ENCODE results near the gene JAKMIP3. TPM values are rescaled to one million over a fixed set of nuclear protein-coding genes. Genes with fewer than 3 reads are reported as not detected.

JAKMIP3 gene
- total and polyA plus RNA-seq, 2 experiments from 2014 or later = 0.04 TPM; not detected in 1

DNA sequence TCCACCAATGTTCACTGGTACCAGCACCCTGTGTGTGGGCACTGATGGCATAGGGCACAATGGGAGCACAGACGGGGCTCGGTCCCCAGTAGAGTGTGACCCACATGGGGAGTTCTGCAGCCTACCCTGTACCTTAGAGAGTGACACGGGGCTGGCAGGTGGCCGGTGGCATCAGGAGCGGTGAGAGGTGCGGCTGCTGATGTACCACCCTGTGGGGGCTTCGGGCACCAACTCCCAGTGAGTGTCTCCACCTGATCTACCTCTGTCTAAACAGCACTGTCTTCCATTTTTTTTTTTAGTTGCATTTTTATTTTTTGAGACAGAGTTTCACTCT, 4.1 kb downstream of the JAKMIP3 start:
- TF ChIP-seq EZH2 (IDR thresholded peaks at IDR 0.05; ENCODE audit: insufficient read depth, poor library complexity, severe bottlenecking) (no peak), EZH2phosphoT487 (IDR thresholded peaks at IDR 0.05; ENCODE audit: insufficient read depth, low read depth) (no peak)
- no peak for DNase-seq
- Histone ChIP-seq H3K36me3 (ENCODE audit: low read depth) (no peaks in the 10 kb centered on the region), H3K27ac (no peak overlapping the region), H3K9me3 (ENCODE audit: low read depth) (no peaks in the 10 kb centered on the region), H3F3A (ENCODE audit: insufficient read depth) (peaks cover 11% of the 10 kb centered on the region), H3K27me3 (replicated peaks; ENCODE audit: insufficient read depth) (0 out of 2 replicates have a peak, but pooled peaks cover 4% of the 10 kb centered on the region), H3K4me2 (ENCODE audit: unreplicated experiment) (no peak overlapping the region), H3K9me2 (ENCODE audit: insufficient read depth) (no peaks in the 10 kb centered on the region), H3K4me3 (no peak overlapping the region), H2AFZ (no peak overlapping the region), H4K20me1 (ENCODE audit: insufficient read depth) (no peaks in the 10 kb centered on the region), H3K79me2 (ENCODE audit: insufficient read depth) (no peaks in the 10 kb centered on the region), H3K9ac (no peak overlapping the region), H3K4me1 (ENCODE audit: insufficient read depth) (peaks cover 7% of the 10 kb centered on the region; the same call in 1 of the 2 replicates)
- in situ Hi-C loops (cut with MboI) = no loop called here
- WGBS, 2 experiments (ENCODE audit: low coverage in 1 of 2, low lambda C conversion rate in 2 of 2, missing lambda C conversion rate in 2 of 2) = 61 to 62% methylated on average over 7 of the region's 7 CpGs

DNA sequence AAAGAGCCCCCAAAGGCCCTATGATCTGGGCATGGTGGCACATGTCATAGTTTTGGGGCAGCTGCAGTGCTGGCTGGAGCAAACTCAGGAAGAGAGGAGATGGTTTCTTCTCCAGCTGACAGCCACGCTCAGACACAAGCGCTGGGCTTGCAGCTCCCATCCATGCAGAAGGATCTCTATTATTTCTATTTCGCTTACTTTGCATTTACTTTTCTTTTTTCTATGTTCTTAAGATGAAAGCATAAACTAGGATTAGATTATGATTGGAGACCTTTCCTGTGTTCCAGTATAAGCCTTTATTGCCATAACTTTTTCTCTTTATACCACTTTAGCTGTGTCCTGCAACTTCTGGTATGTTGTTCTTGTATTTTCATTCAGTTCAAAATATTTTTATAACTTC, 5.0 kb downstream of the JAKMIP3 start:
- Histone ChIP-seq H4K20me1 (ENCODE audit: insufficient read depth) (no peaks in the 10 kb centered on the region), H3K27me3 (replicated peaks; ENCODE audit: insufficient read depth) (0 out of 2 replicates have a peak, but pooled peaks cover 4% of the 10 kb centered on the region), H3F3A (ENCODE audit: insufficient read depth) (peaks cover 11% of the 10 kb centered on the region), H3K79me2 (ENCODE audit: insufficient read depth) (no peaks in the 10 kb centered on the region), H3K9ac (no peak overlapping the region), H3K27ac (no peak overlapping the region), H3K4me3 (no peak overlapping the region), H2AFZ (no peak overlapping the region), H3K9me3 (ENCODE audit: low read depth) (no peaks in the 10 kb centered on the region), H3K4me2 (ENCODE audit: unreplicated experiment) (no peak overlapping the region), H3K4me1 (ENCODE audit: insufficient read depth) (peaks cover 7% of the 10 kb centered on the region; the same call in 1 of the 2 replicates), H3K36me3 (ENCODE audit: low read depth) (no peaks in the 10 kb centered on the region), H3K9me2 (ENCODE audit: insufficient read depth) (no peaks in the 10 kb centered on the region)
- DNase-seq = no peak
- 49 to 51% methylated on average over 3 of the region's 3 CpGs for WGBS, 2 experiments (ENCODE audit: low coverage in 1 of 2, low lambda C conversion rate in 2 of 2, missing lambda C conversion rate in 2 of 2)
- no peak for TF ChIP-seq EZH2phosphoT487 (IDR thresholded peaks at IDR 0.05; ENCODE audit: insufficient read depth, low read depth)
- TF ChIP-seq EZH2 (IDR thresholded peaks at IDR 0.05; ENCODE audit: insufficient read depth, poor library complexity, severe bottlenecking) = no peak
- in situ Hi-C loops (cut with MboI) = no loop called here

- Histone ChIP-seq H3K4me3 (no peak overlapping the region), H3K9me2 (ENCODE audit: insufficient read depth) (no peaks in the 10 kb centered on the region), H2AFZ (no peak overlapping the region), H4K20me1 (ENCODE audit: insufficient read depth) (no peaks in the 10 kb centered on the region), H3K9ac (no peak overlapping the region), H3K79me2 (ENCODE audit: insufficient read depth) (no peaks in the 10 kb centered on the region), H3K4me1 (ENCODE audit: insufficient read depth) (peaks cover under 1% of the 10 kb centered on the region; the same call in 1 of the 2 replicates), H3K27me3 (replicated peaks; ENCODE audit: insufficient read depth) (0 out of 2 replicates have a peak, but pooled peaks cover 4% of the 10 kb centered on the region), H3K9me3 (ENCODE audit: low read depth) (no peaks in the 10 kb centered on the region), H3K27ac (no peak overlapping the region), H3K4me2 (ENCODE audit: unreplicated experiment) (no peak overlapping the region), H3K36me3 (ENCODE audit: low read depth) (no peaks in the 10 kb centered on the region), H3F3A (ENCODE audit: insufficient read depth) (peaks cover 3% of the 10 kb centered on the region)
- DNase-seq = no peak
- TF ChIP-seq EZH2 (IDR thresholded peaks at IDR 0.05; ENCODE audit: insufficient read depth, poor library complexity, severe bottlenecking) = no peak
- no peak for TF ChIP-seq EZH2phosphoT487 (IDR thresholded peaks at IDR 0.05; ENCODE audit: insufficient read depth, low read depth)
- in situ Hi-C loops (cut with MboI) = no loop called here
- WGBS, 2 experiments (ENCODE audit: low coverage in 1 of 2, low lambda C conversion rate in 2 of 2, missing lambda C conversion rate in 2 of 2) = 47 to 50% methylated on average over 3 of the region's 3 CpGs
These were observed 5.9 kb downstream of the JAKMIP3 start for GRCh38 chr10:132071667-132072066.

- no peak for DNase-seq
- Histone ChIP-seq H3K4me2 (ENCODE audit: unreplicated experiment) (no peak overlapping the region), H4K20me1 (ENCODE audit: insufficient read depth) (no peaks in the 10 kb centered on the region), H3K9me2 (ENCODE audit: insufficient read depth) (no peaks in the 10 kb centered on the region), H3K27me3 (replicated peaks; ENCODE audit: insufficient read depth) (no peaks in the 10 kb centered on the region), H3K4me1 (ENCODE audit: insufficient read depth) (no peaks in the 10 kb centered on the region), H3K9me3 (ENCODE audit: low read depth) (no peaks in the 10 kb centered on the region), H3K4me3 (no peak overlapping the region), H3F3A (ENCODE audit: insufficient read depth) (no peaks in the 10 kb centered on the region), H3K9ac (no peak overlapping the region), H3K27ac (no peak overlapping the region), H3K79me2 (ENCODE audit: insufficient read depth) (no peaks in the 10 kb centered on the region), H2AFZ (no peak overlapping the region), H3K36me3 (ENCODE audit: low read depth) (no peaks in the 10 kb centered on the region)
- no peak for TF ChIP-seq EZH2phosphoT487 (IDR thresholded peaks at IDR 0.05; ENCODE audit: insufficient read depth, low read depth)
- no peak for TF ChIP-seq EZH2 (IDR thresholded peaks at IDR 0.05; ENCODE audit: insufficient read depth, poor library complexity, severe bottlenecking)
- WGBS, 2 experiments (ENCODE audit: low coverage in 1 of 2, low lambda C conversion rate in 2 of 2, missing lambda C conversion rate in 2 of 2) = 62 to 67% methylated on average over 17 of the region's 17 CpGs
- in situ Hi-C loops (cut with MboI) = no loop called here
These were observed 10.3 kb downstream of the JAKMIP3 start for GRCh38 chr10:132075909-132076577.
